Esophagus squamous epithelium (tissue), 5 donors: ENCODE results near the gene CYB5B. TPM values are rescaled to one million over a fixed set of nuclear protein-coding genes. Genes with fewer than 3 reads are reported as not detected.

Experiments
- DNase-seq: peaks from one replicate; lab custom pipeline; 2025; lab: John Stamatoyannopoulos, UW
- H3K27ac ChIP-seq, 4 donors: fragments of 200-600 bp; sonication (generic); one replicate each; pipeline ENCODE4 v1.5.1; 2016 to 2019; ENCODE audit warnings: mild to moderate bottlenecking in 1 of 4
- H3K27me3 ChIP-seq, 4 donors: fragments of 200-600 bp; sonication (generic); 1 replicate in 3 of 4; 2 replicates in 1 of 4; pipeline versions ENCODE4 v1.5.1 to v1.6.0; 2017 to 2021; ENCODE audit warnings: antibody characterized with exemption in 1 of 4
- H3K36me3 ChIP-seq, 3 donors: fragments of 200-600 bp; sonication (generic); one replicate each; pipeline ENCODE4 v1.5.1; 2016 to 2019
- H3K4me1 ChIP-seq, 3 donors: fragments of 200-600 bp; sonication (generic); one replicate each; pipeline ENCODE4 v1.5.1; 2017 to 2019
- H3K4me3 ChIP-seq, 4 donors: fragments of 200-600 bp; sonication (generic); 1 replicate in 3 of 4; 2 replicates in 1 of 4; pipeline ENCODE4 v1.5.1; 2016 to 2019; ENCODE audit warnings: mild to moderate bottlenecking in 2 of 4, moderate library complexity in 1 of 4
- H3K9me3 ChIP-seq, 3 donors: fragments of 200-600 bp; sonication (generic); one replicate each; pipeline ENCODE4 v1.5.1; 2016 to 2019
- CTCF ChIP-seq, 6 experiments: fragments of 450-650 bp in 4 of 6; fragments of 200-600 bp in 2 of 6; sonication (generic) in 2 of 6; IDR thresholded peaks; one replicate each; pipeline ENCODE4 v1.5.1; 2016 to 2019; ENCODE audit warnings: antibody characterized with exemption in 6 of 6, mild to moderate bottlenecking in 4 of 6, moderate library complexity in 4 of 6
- POLR2A ChIP-seq, 4 donors: fragments of 450-650 bp; IDR thresholded peaks; one replicate each; pipeline ENCODE4 v1.6.1; 2017; ENCODE audit warnings: antibody characterized with exemption in 4 of 4, mild to moderate bottlenecking in 4 of 4, moderate library complexity in 3 of 4
- WGBS, 2 donors: methylation state at CpG; one replicate each; pipeline ENCODE4 v1.1.5; 2018; 5-methylcytosine and 5-hydroxymethylcytosine counted together
- intact Hi-C: fragments of 100-400 bp; cut with DNase I; formaldehyde crosslinking; loops from one replicate; pipeline ENCODE4 v1.15.0; 2022
- total RNA-seq, 4 donors: library from RNA; depleted of rRNA; stranded (reverse); fragments of >200 nt; gene quantifications; one replicate each; pipeline ENCODE4 v1.1.0, GENCODE V29; 2016
- donor health status: DM: yes; HTN: yes; CAD: no.

The CYB5B gene
- total RNA-seq, 4 donors from 2014 or later: 23.7 to 45.7 (median 39.6) TPM

GRCh38 chr16:69407702-69408323, 16.6 kb upstream of the CYB5B start:
- WGBS, 2 donors: 81 to 92% methylated on average over 7 of the region's 7 CpGs
- Histone ChIP-seq H3K36me3 (no peaks in the 10 kb centered on the region), H3K4me3 (no peak overlapping the region), H3K4me1 (peaks cover 0 to 65% (median 47%) of the 10 kb centered on the region in 3 donors), H3K27me3 (no peaks in the 10 kb centered on the region), H3K9me3 (no peaks in the 10 kb centered on the region), H3K27ac (peak overlapping the region in 2 of 4 donors; percentile 39 to 55)
- TF ChIP-seq POLR2A (IDR thresholded peaks at IDR 0.05) (no peak), CTCF (IDR thresholded peaks at IDR 0.05) (no peak)
- intact Hi-C loops: no loop called here
- DNase-seq: no peak

GRCh38 chr16:69408475-69408874, 15.9 kb upstream of the CYB5B start:
- Histone ChIP-seq H3K9me3 (no peaks in the 10 kb centered on the region), H3K27me3 (no peaks in the 10 kb centered on the region), H3K36me3 (no peaks in the 10 kb centered on the region), H3K27ac (peak overlapping the region in 3 of 4 donors; percentile 39 to 55 (median 42)), H3K4me3 (no peak overlapping the region), H3K4me1 (peaks cover 0 to 58% (median 43%) of the 10 kb centered on the region in 3 donors)
- DNase-seq: no peak
- WGBS, 2 donors: 43 to 63% methylated on average over 6 of the region's 6 CpGs
- intact Hi-C loops: no loop called here
- no peak for TF ChIP-seq POLR2A (IDR thresholded peaks at IDR 0.05)
- no peak for TF ChIP-seq CTCF (IDR thresholded peaks at IDR 0.05)

- no peaks in the 10 kb centered on the region for H3K36me3 ChIP-seq
- WGBS, 2 donors: 19 to 27% methylated on average over 6 of the region's 6 CpGs
- intact Hi-C loops: no loop called here
- peaks cover 0 to 39% (median 25%) of the 10 kb centered on the region in 3 donors for H3K4me1 ChIP-seq
- TF ChIP-seq POLR2A (IDR thresholded peaks at IDR 0.05) (no peak), CTCF (IDR thresholded peaks at IDR 0.05) (no peak)
- DNase-seq: no peak
- peak overlapping the region; percentile 25 to 54 (median 44) for H3K27ac ChIP-seq
- no peak overlapping the region for H3K4me3 ChIP-seq
- no peaks in the 10 kb centered on the region for H3K9me3 ChIP-seq
- H3K27me3 ChIP-seq: no peaks in the 10 kb centered on the region
Observed at GRCh38 chr16:69410219-69410990, 14.0 kb upstream of the CYB5B start.

GRCh38 chr16:69411064-69411985, 13.1 kb upstream of the CYB5B start:
- Histone ChIP-seq H3K9me3 (no peaks in the 10 kb centered on the region), H3K4me1 (peaks cover 0 to 30% (median 22%) of the 10 kb centered on the region in 3 donors), H3K27ac (peak overlapping the region in 2 of 4 donors; percentile 25 to 51), H3K36me3 (no peaks in the 10 kb centered on the region), H3K4me3 (no peak overlapping the region), H3K27me3 (no peaks in the 10 kb centered on the region)
- TF ChIP-seq POLR2A (IDR thresholded peaks at IDR 0.05): no peak
- no peak for DNase-seq
- intact Hi-C loops: no loop called here
- WGBS, 2 donors: 76 to 77% methylated on average over 17 to 18 of the region's 18 CpGs

GRCh38 chr16:69412287-69412686, 12.1 kb upstream of the CYB5B start:
- intact Hi-C loops: no loop called here
- WGBS, 2 donors: 53 to 71% methylated on average over 12 of the region's 12 CpGs
- Histone ChIP-seq H3K27me3 (no peaks in the 10 kb centered on the region), H3K4me3 (no peak overlapping the region), H3K27ac (peak overlapping the region in 1 of 4 donors; percentile 17), H3K9me3 (no peaks in the 10 kb centered on the region), H3K36me3 (no peaks in the 10 kb centered on the region), H3K4me1 (peaks cover 0 to 39% (median 24%) of the 10 kb centered on the region in 3 donors)
- TF ChIP-seq POLR2A (IDR thresholded peaks at IDR 0.05) (no peak), CTCF (IDR thresholded peaks at IDR 0.05) (no peak)
- DNase-seq: no peak
